Measurements from ENCODE around the gene ZMIZ1.

- no peak for TF ChIP-seq TCF7L2 (IDR thresholded peaks at IDR 0.05; ENCODE audit: low read depth, low read length)
- TF ChIP-seq, protein P1, sequence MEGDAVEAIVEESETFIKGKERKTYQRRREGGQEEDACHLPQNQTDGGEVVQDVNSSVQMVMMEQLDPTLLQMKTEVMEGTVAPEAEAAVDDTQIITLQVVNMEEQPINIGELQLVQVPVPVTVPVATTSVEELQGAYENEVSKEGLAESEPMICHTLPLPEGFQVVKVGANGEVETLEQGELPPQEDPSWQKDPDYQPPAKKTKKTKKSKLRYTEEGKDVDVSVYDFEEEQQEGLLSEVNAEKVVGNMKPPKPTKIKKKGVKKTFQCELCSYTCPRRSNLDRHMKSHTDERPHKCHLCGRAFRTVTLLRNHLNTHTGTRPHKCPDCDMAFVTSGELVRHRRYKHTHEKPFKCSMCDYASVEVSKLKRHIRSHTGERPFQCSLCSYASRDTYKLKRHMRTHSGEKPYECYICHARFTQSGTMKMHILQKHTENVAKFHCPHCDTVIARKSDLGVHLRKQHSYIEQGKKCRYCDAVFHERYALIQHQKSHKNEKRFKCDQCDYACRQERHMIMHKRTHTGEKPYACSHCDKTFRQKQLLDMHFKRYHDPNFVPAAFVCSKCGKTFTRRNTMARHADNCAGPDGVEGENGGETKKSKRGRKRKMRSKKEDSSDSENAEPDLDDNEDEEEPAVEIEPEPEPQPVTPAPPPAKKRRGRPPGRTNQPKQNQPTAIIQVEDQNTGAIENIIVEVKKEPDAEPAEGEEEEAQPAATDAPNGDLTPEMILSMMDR (IDR thresholded peaks at IDR 0.05), result no peak
These were observed 165.9 kb downstream of the ZMIZ1 start for GRCh38 chr10:79234391-79235315.
